Renal pelvis (tissue), 4 donors: ENCODE measurements around the gene DUS1L. TPM values are rescaled to one million over a fixed set of nuclear protein-coding genes. Genes with fewer than 3 reads are reported as not detected.

ENCODE experiments used
- DNase-seq: peaks from one replicate; pipeline ENCODE4 v3.0.0-alpha.2; 2013
- polyA plus RNA-seq, 3 donors: library from polyadenylated mRNA; unstranded; fragments of 120-200 nt; gene quantifications; one replicate each; pipeline ENCODE4 v1.2.1, GENCODE V29; 2013; ENCODE audit not compliant: insufficient read length in 3 of 3

DUS1L gene
- polyA plus RNA-seq, 3 donors = 76.8 to 96.3 (median 90.9) TPM

DNA sequence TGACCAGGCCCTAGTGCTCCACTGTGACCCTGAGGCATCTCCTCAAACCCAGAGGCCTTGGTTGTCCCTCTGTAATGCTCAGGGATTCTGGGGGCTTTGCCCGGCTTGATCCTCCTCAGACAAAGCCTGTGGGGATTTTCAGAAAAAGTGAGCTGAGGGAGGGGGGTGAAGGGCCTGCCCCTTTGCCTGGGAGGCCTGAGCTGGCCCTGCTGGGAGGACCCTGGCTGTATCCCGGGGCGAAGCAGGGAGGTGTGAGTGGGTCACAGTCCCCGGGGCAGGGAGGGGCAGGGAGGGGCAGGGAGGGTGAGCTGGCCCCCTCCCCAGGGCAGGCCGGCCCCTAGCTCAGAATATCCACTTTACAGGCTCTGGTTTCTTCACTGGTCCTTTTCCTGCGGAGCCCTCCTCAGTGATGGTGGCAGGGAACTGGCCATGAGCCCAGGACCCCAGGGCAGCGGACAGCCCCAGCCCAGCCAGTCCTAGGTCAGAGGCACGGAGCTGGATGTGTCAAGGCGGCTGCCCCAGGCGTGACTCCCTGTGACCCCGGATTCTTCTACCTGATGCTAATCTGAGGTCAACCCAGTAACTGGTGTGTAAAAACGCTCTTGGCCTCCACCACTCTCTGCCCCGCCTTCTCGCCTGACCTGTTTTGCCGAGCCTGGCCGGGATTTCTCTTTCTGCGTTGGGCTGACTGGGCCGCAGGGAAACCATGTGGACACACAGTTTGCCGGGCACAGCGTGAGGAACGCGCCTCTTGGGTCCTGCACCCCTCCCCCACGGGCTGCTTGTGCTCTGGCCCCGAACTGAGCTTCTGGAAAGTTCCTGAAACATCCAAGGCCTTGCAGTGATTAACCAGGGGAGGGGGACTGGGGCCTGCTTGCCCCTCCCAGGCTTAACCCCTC is 38.2 kb upstream of the DUS1L start:
- peak; percentile 48 for DNase-seq

DNA sequence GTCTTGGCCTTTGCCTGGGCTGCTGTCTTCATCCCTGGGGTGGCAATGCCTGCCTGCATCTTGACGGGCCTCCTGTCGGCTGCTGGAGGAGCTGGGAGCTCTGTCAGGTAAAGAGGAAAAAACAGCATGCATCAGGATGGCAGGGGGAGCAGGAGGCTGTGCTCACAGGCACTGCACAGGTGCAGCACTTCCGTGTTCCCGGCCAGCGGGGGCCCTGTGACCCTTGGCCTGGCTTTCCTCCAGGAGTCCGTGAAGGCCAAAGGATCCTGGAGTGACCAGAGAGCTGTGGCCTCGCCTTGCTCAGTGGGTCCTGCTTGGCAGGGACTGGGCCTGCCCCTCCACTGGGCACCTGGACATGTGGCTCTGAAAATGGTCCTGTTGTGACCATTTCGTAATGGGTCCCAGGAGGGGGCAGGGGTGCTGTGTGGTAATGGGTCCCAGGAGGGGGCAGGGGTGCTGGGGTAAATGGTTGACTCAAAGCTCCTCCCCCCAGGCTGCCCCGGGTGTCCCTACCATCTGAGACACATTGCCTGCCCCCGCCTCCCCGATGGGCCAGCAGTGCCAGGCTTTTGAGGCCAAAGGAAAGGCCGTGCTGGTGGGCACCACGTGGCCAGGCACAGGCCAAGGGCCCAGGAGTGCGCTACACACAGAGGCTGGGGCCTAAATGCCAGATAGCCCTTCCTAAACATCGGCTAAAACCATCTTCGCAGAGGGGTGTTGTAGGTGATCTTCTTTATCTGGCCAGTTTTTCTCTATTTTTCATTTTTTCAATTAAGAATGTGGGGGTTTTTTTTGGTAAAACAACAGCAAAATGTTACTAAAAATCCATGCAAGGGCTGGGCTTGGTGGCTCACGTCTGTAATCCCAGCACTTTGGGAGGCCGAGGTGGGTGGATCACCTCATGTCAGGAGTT is 36.4 kb upstream of the DUS1L start:
- DNase-seq = no peak

DNA sequence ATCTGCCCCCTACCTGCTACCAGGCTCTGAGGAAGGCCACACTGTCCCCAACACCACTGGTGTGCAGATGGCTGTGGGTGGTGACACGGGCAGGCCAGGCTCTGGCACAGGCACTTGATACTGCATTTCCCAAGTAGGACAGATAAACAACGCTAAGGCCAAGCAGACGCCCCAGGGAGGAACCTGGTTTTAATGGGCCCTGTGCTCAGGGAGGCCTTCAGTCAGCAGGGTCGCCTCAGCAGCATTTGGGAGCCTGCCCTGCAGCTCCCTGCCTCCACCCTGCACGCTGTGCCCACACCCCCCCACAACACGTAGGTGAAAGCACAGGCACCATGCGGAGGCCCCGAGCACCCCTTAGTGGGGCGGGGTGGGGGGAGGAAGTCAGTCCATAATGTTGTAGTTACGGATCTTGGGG is 35.7 kb upstream of the DUS1L start:
- no peak for DNase-seq

- no peak for DNase-seq
Observed at GRCh38 chr17:82100502-82101298, 35.1 kb upstream of the DUS1L start.

- no peak for DNase-seq
Observed at GRCh38 chr17:82098939-82099763, 33.5 kb upstream of the DUS1L start.

DNA sequence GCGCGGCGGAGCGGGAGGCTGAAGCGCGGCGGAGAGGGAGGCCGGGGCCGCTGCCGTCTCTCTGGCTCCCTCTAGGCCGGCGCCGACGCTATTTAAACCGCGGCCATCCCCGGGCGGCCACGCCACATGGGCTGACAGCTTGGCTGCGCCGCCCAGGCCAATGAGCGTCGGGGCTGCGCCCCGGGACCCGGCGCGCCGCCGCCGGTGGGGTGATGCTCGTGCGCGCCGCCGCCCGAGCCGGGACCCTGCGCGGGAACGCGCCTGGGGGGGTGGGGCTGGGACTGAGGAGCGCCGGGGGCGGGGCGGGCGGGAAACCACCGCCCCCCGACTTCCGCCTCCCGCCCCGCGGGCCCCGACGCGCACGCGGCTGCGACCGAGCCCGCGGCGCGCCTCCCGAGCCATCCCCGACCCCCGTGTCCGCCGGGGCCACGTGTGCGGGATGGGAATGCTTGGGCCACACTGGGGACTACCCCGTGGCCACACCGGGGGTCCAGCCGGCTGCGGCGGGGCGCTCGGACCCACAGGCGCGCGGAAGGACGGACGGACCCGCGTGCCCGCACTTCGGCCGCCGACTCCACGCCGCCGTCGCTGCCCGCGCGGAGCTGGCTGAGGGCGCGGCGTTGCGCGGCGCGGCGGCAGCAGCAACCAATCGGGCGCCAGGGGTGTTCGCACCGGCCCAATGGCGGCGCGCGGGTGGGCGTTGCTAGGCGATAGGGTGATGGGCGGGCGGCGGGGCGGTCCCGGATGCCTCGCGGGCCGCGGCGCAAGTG is 32.8 kb upstream of the DUS1L start, which contains the start of gene FASN:
Gene FASN (minus strand): TSS at position 68 of the 770 bp plus-strand sequence. CDS start 1,791 bp downstream, outside the sequence.
- DNase-seq = peak; percentile 95

- no peak for DNase-seq
Observed at GRCh38 chr17:82097919-82098168, 32.2 kb upstream of the DUS1L start.

GRCh38 chr17:82097184-82097918 is 31.7 kb upstream of the DUS1L start:
- no peak for DNase-seq

GRCh38 chr17:82096709-82097183 is 31.1 kb upstream of the DUS1L start:
- DNase-seq = no peak

- no peak for DNase-seq
Observed at GRCh38 chr17:82095777-82096708, 30.4 kb upstream of the DUS1L start.

- DNase-seq = no peak
Observed at GRCh38 chr17:82094931-82095776, 29.6 kb upstream of the DUS1L start.

- no peak for DNase-seq
Observed at GRCh38 chr17:82092995-82093751, 27.6 kb upstream of the DUS1L start.

DNA sequence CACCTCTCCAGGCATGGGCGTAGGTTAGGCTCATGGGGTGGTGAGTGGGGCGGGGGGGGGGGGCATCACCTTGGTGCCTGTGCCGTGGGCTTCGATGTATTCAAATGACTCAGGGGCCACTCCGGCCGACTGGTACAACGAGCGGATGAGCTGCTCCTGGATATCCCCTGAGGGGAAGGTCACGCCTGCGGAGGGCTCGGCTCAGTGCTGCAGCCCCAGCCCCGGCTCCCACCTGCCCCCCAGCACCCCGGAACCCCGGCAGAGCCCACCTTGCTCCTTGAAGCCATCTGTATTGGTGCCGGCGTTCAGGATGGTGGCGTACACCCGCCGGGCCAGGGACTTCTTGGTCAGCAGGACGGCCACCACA is 27.0 kb upstream of the DUS1L start:
- DNase-seq = no peak

GRCh38 chr17:82092094-82092586 is 26.5 kb upstream of the DUS1L start:
- no peak for DNase-seq

DNA sequence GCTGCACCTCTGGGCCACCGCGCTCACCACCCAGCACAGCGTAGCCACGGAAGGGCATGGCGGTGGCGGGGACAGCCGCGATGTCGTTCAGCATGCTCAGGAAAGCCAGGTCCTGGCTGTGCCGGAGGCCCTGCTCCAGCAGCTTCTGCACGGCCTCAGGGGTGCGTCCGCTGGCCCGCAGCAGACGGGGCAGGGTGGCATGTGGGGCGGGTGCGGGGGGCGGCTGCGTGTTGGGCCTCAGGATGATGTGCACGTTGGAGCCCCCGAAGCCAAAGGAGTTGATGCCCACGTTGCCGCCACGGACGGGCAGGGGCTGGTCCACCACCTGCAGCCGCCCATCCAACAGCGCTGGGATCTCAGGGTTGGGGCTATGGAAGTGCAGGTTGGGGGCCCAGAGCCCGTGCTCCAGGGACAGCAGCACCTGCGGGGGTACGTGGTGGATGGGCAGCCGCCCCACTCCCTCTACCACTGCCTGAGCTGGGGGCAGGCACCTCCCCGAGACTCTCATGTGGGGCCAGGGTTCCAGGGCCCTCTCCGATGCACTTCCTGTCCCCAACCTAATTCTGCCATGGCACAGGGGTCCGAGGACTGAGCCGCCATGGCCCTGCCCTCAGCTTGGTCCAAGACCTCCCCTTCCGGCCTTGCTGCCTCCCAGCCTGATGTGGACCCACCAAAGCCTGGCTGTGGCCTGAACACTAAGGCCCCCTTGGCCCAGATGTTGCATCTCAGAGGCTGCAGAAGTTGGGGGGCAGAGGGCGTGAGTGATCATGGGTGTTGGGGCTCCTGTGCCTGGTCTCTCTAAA is 25.9 kb upstream of the DUS1L start:
- DNase-seq = no peak
